Measurements from ENCODE around the gene TPD52L1.

TPD52L1 gene, protein sequence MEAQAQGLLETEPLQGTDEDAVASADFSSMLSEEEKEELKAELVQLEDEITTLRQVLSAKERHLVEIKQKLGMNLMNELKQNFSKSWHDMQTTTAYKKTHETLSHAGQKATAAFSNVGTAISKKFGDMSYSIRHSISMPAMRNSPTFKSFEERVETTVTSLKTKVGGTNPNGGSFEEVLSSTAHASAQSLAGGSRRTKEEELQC

DNA sequence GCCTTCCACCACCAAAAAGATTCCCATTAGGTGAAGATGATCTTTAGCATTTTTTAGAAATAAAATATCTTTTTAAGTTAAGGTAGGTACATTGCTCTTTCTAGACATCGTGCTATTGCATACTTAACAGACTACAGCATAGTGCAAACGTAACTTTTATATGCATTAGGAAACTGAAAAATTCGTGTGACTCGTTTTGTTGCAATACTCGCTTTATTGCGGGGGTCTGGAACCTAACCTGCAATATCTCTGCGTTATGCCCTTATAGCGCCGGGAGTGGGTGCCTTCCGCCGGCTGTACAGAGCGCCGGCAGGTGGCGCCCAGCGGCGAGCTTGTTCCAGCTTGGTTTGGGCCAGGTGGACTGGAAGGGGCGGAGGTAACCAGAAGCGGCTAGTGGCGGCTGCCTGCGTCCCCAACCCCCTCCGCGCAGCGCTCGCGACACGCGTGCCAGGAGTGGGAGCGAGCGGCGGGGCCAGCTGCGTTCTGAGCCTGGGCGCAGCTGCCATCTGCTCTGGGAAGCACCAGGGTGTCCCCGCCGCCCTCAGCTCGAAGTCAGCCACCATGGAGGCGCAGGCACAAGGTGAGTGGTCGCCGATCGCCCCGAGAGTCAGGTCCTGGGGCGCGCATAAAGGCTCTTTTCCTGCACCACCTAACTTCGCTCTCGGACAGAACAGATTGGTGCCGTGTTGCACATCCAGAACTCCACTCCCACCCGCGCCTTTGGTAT is at the start of gene TPD52L1:
TSS of gene TPD52L1 (plus strand) at position 383 of the 727 bp plus-strand sequence. CDS start at position 562, 179 bp downstream.
- Histone ChIP-seq H3K36me3 (ENCODE audit: control insufficient read depth in 5 of 5, insufficient read depth in 5 of 5, low read length in 5 of 5) (no peaks in the 10 kb centered on the region), H3K9ac (ENCODE audit: low read length in 5 of 5) (peak within 1 kb of the TSS; percentile 10 to 87 (median 75)), H3K4me1 (ENCODE audit: control insufficient read depth in 5 of 5, insufficient read depth in 5 of 5, low read length in 5 of 5) (peaks cover 0 to 29% (median 17%) of the 10 kb centered on the region in 5 donors), H3K4me3 (ENCODE audit: low read depth in 1 of 5, low read length in 5 of 5) (peak within 1 kb of the TSS; percentile 78 to 90 (median 88)), H3K9me3 (ENCODE audit: control insufficient read depth in 5 of 5, low read length in 5 of 5) (no peaks in the 10 kb centered on the region), H3K27ac (ENCODE audit: low read depth, low read length) (peak within 1 kb of the TSS; percentile 64), H3K27me3 (ENCODE audit: control insufficient read depth in 5 of 5, insufficient read depth in 4 of 5, low read length in 5 of 5) (no peaks in the 10 kb centered on the region)

DNA sequence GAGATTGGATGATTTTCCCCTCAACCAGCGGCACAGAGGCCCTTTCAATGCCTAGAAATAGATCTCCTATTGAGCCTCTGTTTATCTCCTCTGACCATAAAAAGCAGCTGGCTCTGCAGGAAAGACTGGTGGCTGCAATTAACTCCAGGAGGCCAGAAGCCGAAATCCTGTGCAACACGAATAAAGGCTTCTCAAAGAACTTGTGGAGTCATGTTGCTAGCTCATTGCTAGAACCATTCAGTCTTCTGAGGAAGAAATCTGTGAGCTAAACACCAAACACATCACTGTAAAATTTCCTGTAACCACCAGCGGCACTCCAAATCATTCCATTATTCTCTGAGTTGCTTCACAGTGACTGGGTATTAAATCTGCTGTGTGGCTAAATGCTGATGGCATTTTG is 49.1 kb upstream of the TPD52L1 start:
- H3K9ac ChIP-seq (ENCODE audit: low read length in 5 of 5), result no peak overlapping the region
- H3K9me3 ChIP-seq (ENCODE audit: control insufficient read depth in 5 of 5, low read length in 5 of 5), result peaks cover 0 to 4% (median under 1%) of the 10 kb centered on the region in 5 donors
- H3K4me1 ChIP-seq (ENCODE audit: control insufficient read depth in 5 of 5, insufficient read depth in 5 of 5, low read length in 5 of 5), result peaks cover 0 to 11% (median 9%) of the 10 kb centered on the region in 5 donors
- no peak overlapping the region for H3K4me3 ChIP-seq (ENCODE audit: low read depth in 1 of 5, low read length in 5 of 5)
- H3K36me3 ChIP-seq (ENCODE audit: control insufficient read depth in 5 of 5, insufficient read depth in 5 of 5, low read length in 5 of 5), result no peaks in the 10 kb centered on the region
- no peaks in the 10 kb centered on the region for H3K27me3 ChIP-seq (ENCODE audit: control insufficient read depth in 5 of 5, insufficient read depth in 4 of 5, low read length in 5 of 5)
- no peak overlapping the region for H3K27ac ChIP-seq (ENCODE audit: low read depth, low read length)

DNA sequence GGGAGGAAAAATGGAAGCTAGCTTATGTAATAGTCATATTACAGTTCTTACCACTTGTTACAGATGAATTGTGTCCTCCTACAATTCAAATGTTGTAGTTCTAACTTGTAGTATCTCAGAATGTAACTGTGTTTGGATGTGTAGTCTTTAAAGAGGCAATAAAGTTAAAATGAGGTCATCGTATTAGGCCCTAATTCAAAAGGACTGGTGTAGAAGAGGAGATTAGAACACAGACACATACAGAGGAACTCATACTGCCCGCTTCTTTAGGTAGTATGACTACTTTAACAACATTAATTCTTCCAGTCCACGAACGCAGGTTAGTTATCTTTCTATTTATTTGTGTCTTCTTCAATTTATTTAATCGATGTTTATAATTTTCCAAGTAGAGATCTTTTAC is 46.5 kb upstream of the TPD52L1 start:
- no peak overlapping the region for H3K4me3 ChIP-seq (ENCODE audit: low read depth in 1 of 5, low read length in 5 of 5)
- H3K36me3 ChIP-seq (ENCODE audit: control insufficient read depth in 5 of 5, insufficient read depth in 5 of 5, low read length in 5 of 5), result no peaks in the 10 kb centered on the region
- H3K9ac ChIP-seq (ENCODE audit: low read length in 5 of 5), result no peak overlapping the region
- peaks cover 0 to 9% (median 4%) of the 10 kb centered on the region in 5 donors for H3K4me1 ChIP-seq (ENCODE audit: control insufficient read depth in 5 of 5, insufficient read depth in 5 of 5, low read length in 5 of 5)
- no peaks in the 10 kb centered on the region for H3K27me3 ChIP-seq (ENCODE audit: control insufficient read depth in 5 of 5, insufficient read depth in 4 of 5, low read length in 5 of 5)
- H3K27ac ChIP-seq (ENCODE audit: low read depth, low read length), result no peak overlapping the region
- H3K9me3 ChIP-seq (ENCODE audit: control insufficient read depth in 5 of 5, low read length in 5 of 5), result peaks cover 13 to 22% (median 21%) of the 10 kb centered on the region in 5 donors

DNA sequence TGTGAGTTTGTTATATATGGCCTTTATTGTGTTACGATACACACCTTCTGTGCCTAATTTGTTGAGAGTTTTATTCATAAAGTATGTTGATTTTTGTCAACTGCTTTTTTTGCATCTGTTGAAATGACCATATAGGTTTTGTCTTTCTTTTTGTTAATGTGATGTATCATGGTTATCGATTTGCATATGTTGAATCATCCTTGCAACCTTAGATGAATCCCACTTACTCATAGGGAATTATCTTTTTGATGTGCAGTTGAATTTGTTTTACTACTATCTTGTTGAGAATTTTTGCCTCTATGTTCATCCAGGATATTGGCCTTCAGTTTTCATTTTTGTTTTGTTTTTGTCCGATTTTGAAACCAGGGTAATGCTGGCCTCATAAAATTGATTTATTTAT is 45.7 kb upstream of the TPD52L1 start:
- Histone ChIP-seq H3K9me3 (ENCODE audit: control insufficient read depth in 5 of 5, low read length in 5 of 5) (peaks cover 13 to 25% (median 21%) of the 10 kb centered on the region in 5 donors), H3K4me3 (ENCODE audit: low read depth in 1 of 5, low read length in 5 of 5) (no peak overlapping the region), H3K36me3 (ENCODE audit: control insufficient read depth in 5 of 5, insufficient read depth in 5 of 5, low read length in 5 of 5) (no peaks in the 10 kb centered on the region), H3K27me3 (ENCODE audit: control insufficient read depth in 5 of 5, insufficient read depth in 4 of 5, low read length in 5 of 5) (no peaks in the 10 kb centered on the region), H3K4me1 (ENCODE audit: control insufficient read depth in 5 of 5, insufficient read depth in 5 of 5, low read length in 5 of 5) (peaks cover 0 to 2% (median 0%) of the 10 kb centered on the region in 5 donors), H3K9ac (ENCODE audit: low read length in 5 of 5) (no peak overlapping the region), H3K27ac (ENCODE audit: low read depth, low read length) (no peak overlapping the region)

DNA sequence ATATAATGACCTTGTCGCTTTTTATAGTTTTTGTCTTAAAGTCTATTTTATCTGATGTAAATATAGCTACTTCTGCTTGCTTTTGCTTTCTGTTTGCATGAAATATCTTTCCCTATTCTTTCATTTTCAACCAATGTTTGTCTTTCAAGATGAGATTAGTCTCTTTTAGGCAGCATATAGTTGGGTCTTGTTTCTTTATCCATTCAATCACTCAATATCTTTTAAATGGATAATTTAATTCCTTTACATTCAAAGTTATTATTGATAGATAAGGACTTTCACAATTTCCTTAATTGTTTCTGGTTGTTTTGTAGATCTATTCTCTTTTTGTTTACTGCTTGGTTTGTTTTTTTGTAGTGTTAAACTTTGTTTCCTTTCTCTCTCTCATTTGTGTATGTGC is 43.5 kb upstream of the TPD52L1 start:
- Histone ChIP-seq H3K27me3 (ENCODE audit: control insufficient read depth in 5 of 5, insufficient read depth in 4 of 5, low read length in 5 of 5) (no peaks in the 10 kb centered on the region), H3K36me3 (ENCODE audit: control insufficient read depth in 5 of 5, insufficient read depth in 5 of 5, low read length in 5 of 5) (no peaks in the 10 kb centered on the region), H3K27ac (ENCODE audit: low read depth, low read length) (no peak overlapping the region)

DNA sequence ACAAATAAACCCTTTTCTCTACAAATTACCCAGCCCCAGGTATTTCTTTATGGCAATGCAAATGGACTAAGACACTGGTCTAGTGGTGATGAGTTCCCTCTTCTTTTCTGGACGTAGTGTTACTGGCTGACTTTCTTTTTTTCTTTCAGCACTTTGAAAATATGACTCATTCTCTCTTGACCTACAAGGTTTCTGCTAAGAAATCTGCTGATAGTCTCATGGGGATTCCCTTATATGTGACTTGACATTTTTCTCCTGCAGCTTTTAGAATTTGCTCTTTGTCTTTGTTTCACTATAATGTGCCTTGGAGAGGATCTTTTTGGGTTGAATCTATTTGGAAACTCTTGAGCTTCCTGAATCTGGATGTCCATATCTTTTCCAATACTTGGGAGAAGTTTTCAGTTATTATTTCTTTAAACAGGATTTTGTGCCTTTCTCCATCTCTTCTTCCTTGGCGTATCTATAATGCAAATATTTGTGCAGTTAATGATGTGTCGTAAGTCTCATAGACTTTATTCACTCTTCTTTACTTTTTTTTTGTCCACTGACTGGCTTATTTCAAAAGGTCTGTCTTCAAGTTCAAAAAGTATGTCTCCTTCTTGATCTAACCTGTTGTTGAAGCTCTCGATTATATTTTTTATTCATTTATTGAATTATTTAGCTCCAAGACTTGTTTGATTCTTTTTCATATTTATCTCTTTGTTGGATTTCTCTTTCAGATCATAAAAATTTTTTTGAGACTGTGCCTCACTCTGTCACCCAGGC is 42.2 kb upstream of the TPD52L1 start:
- H3K4me3 ChIP-seq (ENCODE audit: low read depth in 1 of 5, low read length in 5 of 5), result peak overlapping the region in 1 of 5 donors; percentile 41
- peaks cover 0 to 6% (median 0%) of the 10 kb centered on the region in 5 donors for H3K4me1 ChIP-seq (ENCODE audit: control insufficient read depth in 5 of 5, insufficient read depth in 5 of 5, low read length in 5 of 5)
- H3K9ac ChIP-seq (ENCODE audit: low read length in 5 of 5), result no peak overlapping the region
- H3K27ac ChIP-seq (ENCODE audit: low read depth, low read length), result no peak overlapping the region
- no peaks in the 10 kb centered on the region for H3K36me3 ChIP-seq (ENCODE audit: control insufficient read depth in 5 of 5, insufficient read depth in 5 of 5, low read length in 5 of 5)
- peaks cover 13 to 26% (median 21%) of the 10 kb centered on the region in 5 donors for H3K9me3 ChIP-seq (ENCODE audit: control insufficient read depth in 5 of 5, low read length in 5 of 5)
- no peaks in the 10 kb centered on the region for H3K27me3 ChIP-seq (ENCODE audit: control insufficient read depth in 5 of 5, insufficient read depth in 4 of 5, low read length in 5 of 5)

More for the DNA sequence above, 43.5 kb upstream of the TPD52L1 start:
- H3K9me3 ChIP-seq (ENCODE audit: control insufficient read depth in 5 of 5, low read length in 5 of 5), result peaks cover 13 to 26% (median 21%) of the 10 kb centered on the region in 5 donors
- peaks cover 0 to 6% (median 0%) of the 10 kb centered on the region in 5 donors for H3K4me1 ChIP-seq (ENCODE audit: control insufficient read depth in 5 of 5, insufficient read depth in 5 of 5, low read length in 5 of 5)
- H3K9ac ChIP-seq (ENCODE audit: low read length in 5 of 5), result no peak overlapping the region
- H3K4me3 ChIP-seq (ENCODE audit: low read depth in 1 of 5, low read length in 5 of 5), result no peak overlapping the region

DNA sequence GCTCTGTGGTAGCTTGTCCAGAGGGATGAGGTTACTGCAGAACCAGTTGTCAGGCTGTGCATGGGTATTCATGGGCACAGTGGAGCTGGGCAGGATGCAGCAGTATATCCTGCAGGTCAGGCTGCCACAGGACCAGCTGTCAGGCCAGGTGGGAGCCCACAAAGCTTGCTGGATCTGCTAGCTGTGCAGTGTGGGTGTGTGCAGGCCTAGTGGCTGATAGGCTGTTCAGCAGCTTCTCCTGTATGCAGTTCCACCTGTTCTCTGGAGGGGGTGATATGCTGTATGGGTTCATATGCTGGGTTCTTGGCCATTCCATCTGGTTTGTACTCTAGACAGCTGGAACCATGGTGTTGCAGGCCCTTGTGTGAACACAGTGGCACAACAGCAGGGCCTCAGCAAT is 40.6 kb upstream of the TPD52L1 start:
- Histone ChIP-seq H3K27me3 (ENCODE audit: control insufficient read depth in 5 of 5, insufficient read depth in 4 of 5, low read length in 5 of 5) (no peaks in the 10 kb centered on the region), H3K9me3 (ENCODE audit: control insufficient read depth in 5 of 5, low read length in 5 of 5) (peaks cover 13 to 26% (median 21%) of the 10 kb centered on the region in 5 donors), H3K9ac (ENCODE audit: low read length in 5 of 5) (no peak overlapping the region), H3K36me3 (ENCODE audit: control insufficient read depth in 5 of 5, insufficient read depth in 5 of 5, low read length in 5 of 5) (no peaks in the 10 kb centered on the region), H3K4me1 (ENCODE audit: control insufficient read depth in 5 of 5, insufficient read depth in 5 of 5, low read length in 5 of 5) (peaks cover 0 to 6% (median 0%) of the 10 kb centered on the region in 5 donors), H3K27ac (ENCODE audit: low read depth, low read length) (no peak overlapping the region), H3K4me3 (ENCODE audit: low read depth in 1 of 5, low read length in 5 of 5) (no peak overlapping the region)

DNA sequence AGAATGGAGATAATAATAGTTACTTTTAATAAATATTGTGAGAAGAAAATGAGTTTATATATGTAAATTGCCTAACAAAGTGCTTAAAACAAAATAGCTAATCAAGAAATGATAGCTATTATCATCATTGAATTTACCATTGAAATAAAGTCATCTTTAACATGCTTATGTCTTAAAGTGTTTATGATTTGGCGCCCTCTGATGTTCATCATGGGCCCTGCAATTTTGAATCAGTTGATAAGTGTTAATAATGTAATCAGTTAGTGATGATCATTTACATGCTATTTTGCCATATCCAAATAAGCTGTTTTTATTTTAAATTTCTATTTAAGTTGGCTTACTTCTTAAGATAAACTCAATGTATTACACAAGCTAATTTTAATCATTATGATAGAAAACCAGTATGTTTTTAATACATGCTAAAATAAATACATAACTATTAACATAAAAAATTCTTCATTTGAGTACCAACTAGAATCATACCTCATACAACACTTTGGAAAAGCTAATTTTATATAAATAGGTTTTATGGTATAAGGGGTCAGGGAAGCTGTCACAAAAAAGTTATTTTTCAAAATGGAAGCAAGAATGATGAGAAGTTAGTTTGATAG is 39.2 kb upstream of the TPD52L1 start:
- Histone ChIP-seq H3K27ac (ENCODE audit: low read depth, low read length) (no peak overlapping the region), H3K27me3 (ENCODE audit: control insufficient read depth in 5 of 5, insufficient read depth in 4 of 5, low read length in 5 of 5) (no peaks in the 10 kb centered on the region), H3K4me3 (ENCODE audit: low read depth in 1 of 5, low read length in 5 of 5) (no peak overlapping the region), H3K9ac (ENCODE audit: low read length in 5 of 5) (no peak overlapping the region), H3K4me1 (ENCODE audit: control insufficient read depth in 5 of 5, insufficient read depth in 5 of 5, low read length in 5 of 5) (peaks cover 0 to 10% (median 0%) of the 10 kb centered on the region in 5 donors), H3K9me3 (ENCODE audit: control insufficient read depth in 5 of 5, low read length in 5 of 5) (peaks cover 13 to 26% (median 19%) of the 10 kb centered on the region in 5 donors), H3K36me3 (ENCODE audit: control insufficient read depth in 5 of 5, insufficient read depth in 5 of 5, low read length in 5 of 5) (no peaks in the 10 kb centered on the region)

DNA sequence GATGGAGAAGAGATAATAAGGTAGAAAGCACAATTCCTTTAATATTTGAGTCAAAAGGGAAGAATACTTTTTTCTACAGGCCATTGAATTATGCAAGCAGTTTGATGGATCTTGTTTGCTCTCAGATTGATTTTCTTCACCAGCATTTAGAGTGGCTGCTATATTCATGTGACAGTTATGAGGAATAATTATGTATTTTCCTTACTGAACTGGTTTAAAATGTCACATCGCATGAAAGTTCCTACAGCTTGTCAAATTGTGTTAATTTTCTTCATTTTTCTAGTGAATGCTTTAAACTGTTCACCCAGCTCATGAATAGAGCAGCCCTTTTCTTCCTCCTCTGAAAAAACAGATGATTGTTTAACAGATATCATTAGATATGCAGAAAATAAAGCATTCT is 37.4 kb upstream of the TPD52L1 start:
- H3K9me3 ChIP-seq (ENCODE audit: control insufficient read depth in 5 of 5, low read length in 5 of 5), result peaks cover 4 to 9% (median 4%) of the 10 kb centered on the region in 5 donors
- H3K9ac ChIP-seq (ENCODE audit: low read length in 5 of 5), result no peak overlapping the region
- no peak overlapping the region for H3K4me3 ChIP-seq (ENCODE audit: low read depth in 1 of 5, low read length in 5 of 5)
- no peaks in the 10 kb centered on the region for H3K27me3 ChIP-seq (ENCODE audit: control insufficient read depth in 5 of 5, insufficient read depth in 4 of 5, low read length in 5 of 5)
- H3K4me1 ChIP-seq (ENCODE audit: control insufficient read depth in 5 of 5, insufficient read depth in 5 of 5, low read length in 5 of 5), result peaks cover 0 to 27% (median 10%) of the 10 kb centered on the region in 5 donors
- no peak overlapping the region for H3K27ac ChIP-seq (ENCODE audit: low read depth, low read length)
- H3K36me3 ChIP-seq (ENCODE audit: control insufficient read depth in 5 of 5, insufficient read depth in 5 of 5, low read length in 5 of 5), result no peaks in the 10 kb centered on the region
